Measurements from ENCODE around the gene TBCB. TPM values are rescaled to one million over a fixed set of nuclear protein-coding genes. Genes with fewer than 3 reads are reported as not detected.

TBCB gene
- total and polyA plus RNA-seq, 2 donors (not counting 3 experiments of a cell fraction or from before 2014, with no cell fraction given): 178 to 363 TPM

DNA sequence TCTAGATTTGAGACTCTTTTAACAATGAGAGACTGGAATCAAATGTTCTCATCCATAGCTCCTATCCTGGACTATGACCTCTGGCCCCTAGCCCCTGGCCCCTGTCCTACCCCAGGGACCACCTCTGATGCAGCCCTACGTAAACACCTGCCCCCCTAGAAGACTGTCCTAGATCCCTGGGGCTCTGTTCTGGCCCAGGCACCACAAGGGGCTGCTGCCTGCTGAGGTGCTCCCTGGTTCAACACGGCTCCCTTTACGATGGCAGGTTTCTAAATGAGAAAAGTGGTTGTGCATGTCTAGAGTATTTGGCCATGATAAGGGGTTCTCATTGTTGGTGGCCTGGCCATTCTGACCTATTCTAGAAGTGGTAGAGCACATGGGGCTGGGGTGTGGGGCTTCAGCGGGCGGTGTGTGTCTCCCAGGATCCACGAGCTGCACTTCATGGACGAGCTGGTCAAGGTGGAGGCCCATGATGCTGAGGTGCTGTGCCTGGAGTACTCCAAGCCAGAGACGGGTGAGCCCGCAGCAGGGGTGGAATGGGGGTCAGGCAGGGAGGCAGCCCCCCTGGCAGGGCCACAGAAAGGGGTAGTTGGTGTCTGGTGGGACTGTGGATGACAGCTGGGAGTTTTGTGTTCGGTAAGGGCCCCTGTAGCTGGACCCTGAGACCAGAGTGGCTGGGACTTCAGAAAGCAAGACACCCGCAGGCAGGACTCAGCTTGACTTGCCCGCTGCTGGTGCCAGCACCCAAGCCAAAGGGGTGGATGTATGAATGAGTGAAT is 30.8 kb upstream of the TBCB start:
- dilution Hi-C loops (cut with MboI; ENCODE audit: extremely low pct_ligation_motif_present, low sequenced_read_pairs): no loop called here
- CTCF ChIA-PET: interaction anchor here (1.6 to 2.0 kb wide), 2 partner anchors 14 to 24 kb away, joined by 5 to 7 read pairs; no protein-coding TSS in a partner anchor
- no peak for FAIRE-seq

More for the DNA sequence above, 30.8 kb upstream of the TBCB start:
- TF ChIP-seq MYC (IDR thresholded peaks at IDR 0.05; ENCODE audit: low read depth, low read length) (no peak), POLR2AphosphoS5 (IDR thresholded peaks at IDR 0.05; ENCODE audit: insufficient read depth, low read depth, low read length) (no peak), POLR2A (IDR thresholded peaks at IDR 0.05; ENCODE audit: low read depth, low read length) (no peak), EZH2 (IDR thresholded peaks at IDR 0.05; ENCODE audit: borderline replicate concordance, low read depth, low read length, severe bottlenecking) (no peak), FOS (IDR thresholded peaks at IDR 0.05; ENCODE audit: borderline replicate concordance, insufficient read depth, low read length) (no peak), GATA2 (IDR thresholded peaks at IDR 0.05; ENCODE audit: insufficient read depth, insufficient read length, low read depth, low read length) (no peak), JUN (IDR thresholded peaks at IDR 0.05; ENCODE audit: borderline replicate concordance, insufficient read depth, insufficient read length, low read depth) (no peak)
- TF ChIP-seq, protein P1, sequence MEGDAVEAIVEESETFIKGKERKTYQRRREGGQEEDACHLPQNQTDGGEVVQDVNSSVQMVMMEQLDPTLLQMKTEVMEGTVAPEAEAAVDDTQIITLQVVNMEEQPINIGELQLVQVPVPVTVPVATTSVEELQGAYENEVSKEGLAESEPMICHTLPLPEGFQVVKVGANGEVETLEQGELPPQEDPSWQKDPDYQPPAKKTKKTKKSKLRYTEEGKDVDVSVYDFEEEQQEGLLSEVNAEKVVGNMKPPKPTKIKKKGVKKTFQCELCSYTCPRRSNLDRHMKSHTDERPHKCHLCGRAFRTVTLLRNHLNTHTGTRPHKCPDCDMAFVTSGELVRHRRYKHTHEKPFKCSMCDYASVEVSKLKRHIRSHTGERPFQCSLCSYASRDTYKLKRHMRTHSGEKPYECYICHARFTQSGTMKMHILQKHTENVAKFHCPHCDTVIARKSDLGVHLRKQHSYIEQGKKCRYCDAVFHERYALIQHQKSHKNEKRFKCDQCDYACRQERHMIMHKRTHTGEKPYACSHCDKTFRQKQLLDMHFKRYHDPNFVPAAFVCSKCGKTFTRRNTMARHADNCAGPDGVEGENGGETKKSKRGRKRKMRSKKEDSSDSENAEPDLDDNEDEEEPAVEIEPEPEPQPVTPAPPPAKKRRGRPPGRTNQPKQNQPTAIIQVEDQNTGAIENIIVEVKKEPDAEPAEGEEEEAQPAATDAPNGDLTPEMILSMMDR (IDR thresholded peaks at IDR 0.05; ENCODE audit: extremely low read depth in 1 of 2, insufficient read depth in 1 of 2, low read depth in 1 of 2, low read length in 2 of 2): no peak
- TF ChIP-seq, protein P2, sequence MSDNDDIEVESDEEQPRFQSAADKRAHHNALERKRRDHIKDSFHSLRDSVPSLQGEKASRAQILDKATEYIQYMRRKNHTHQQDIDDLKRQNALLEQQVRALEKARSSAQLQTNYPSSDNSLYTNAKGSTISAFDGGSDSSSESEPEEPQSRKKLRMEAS (IDR thresholded peaks at IDR 0.05; ENCODE audit: insufficient read depth, insufficient read length): no peak
- Histone ChIP-seq H3K79me2 (ENCODE audit: control insufficient read depth, insufficient read depth, low read length) (no peaks in the 10 kb centered on the region), H3K27me3 (ENCODE audit: control insufficient read depth in 2 of 2, insufficient read depth in 2 of 2, low read length in 2 of 2) (no peaks in the 10 kb centered on the region), H3K4me2 (ENCODE audit: insufficient read depth, low read length) (no peak overlapping the region), H3K9me3 (replicated peaks; ENCODE audit: control insufficient read depth, insufficient read depth, low read length) (no peaks in the 10 kb centered on the region), H3K27ac (ENCODE audit: insufficient read depth, low read depth, low read length) (no peak overlapping the region), H3K9ac (replicated peaks; ENCODE audit: extremely low read depth, insufficient read depth, low read length) (no peak overlapping the region), H3K9me1 (replicated peaks; ENCODE audit: control insufficient read depth, extremely low read depth, insufficient read depth, low read length) (no peaks in the 10 kb centered on the region), H3K4me1 (ENCODE audit: control insufficient read depth, extremely low read depth, insufficient read depth, low read length) (no peaks in the 10 kb centered on the region), H2AFZ (ENCODE audit: low read depth, low read length) (no peak overlapping the region), H4K20me1 (replicated peaks; ENCODE audit: control insufficient read depth, extremely low read depth, insufficient read depth, low read length) (no peaks in the 10 kb centered on the region), H3K36me3 (ENCODE audit: control insufficient read depth in 2 of 2, extremely low read depth in 1 of 2, insufficient read depth in 2 of 2, low read length in 2 of 2) (peaks cover 10 to 11% of the 10 kb centered on the region in 2 experiments), H3K4me3 (replicated peaks in 1 of 3; ENCODE audit: insufficient read depth in 1 of 3, low read depth in 1 of 3, low read length in 3 of 3) (no peak overlapping the region)
- intact Hi-C loops (cut with micrococcal nuclease): no loop called here
- POLR2A ChIA-PET: no interaction called here
- BruUV-seq (replicated peaks): no TSS peak
- DNase-seq (ENCODE audit: low read depth, low spot score): no peak

Measured in endothelial cell of umbilical vein (primary cell).